ENCODE results near the gene NEXN. TPM values are rescaled to one million over a fixed set of nuclear protein-coding genes. Genes with fewer than 3 reads are reported as not detected.

The NEXN gene
- total and polyA plus RNA-seq, 2 of the 8 experiments (the other 6 are each of a cell fraction or from before 2014, with no cell fraction given), result 0.20 to 2.9 TPM

DNA sequence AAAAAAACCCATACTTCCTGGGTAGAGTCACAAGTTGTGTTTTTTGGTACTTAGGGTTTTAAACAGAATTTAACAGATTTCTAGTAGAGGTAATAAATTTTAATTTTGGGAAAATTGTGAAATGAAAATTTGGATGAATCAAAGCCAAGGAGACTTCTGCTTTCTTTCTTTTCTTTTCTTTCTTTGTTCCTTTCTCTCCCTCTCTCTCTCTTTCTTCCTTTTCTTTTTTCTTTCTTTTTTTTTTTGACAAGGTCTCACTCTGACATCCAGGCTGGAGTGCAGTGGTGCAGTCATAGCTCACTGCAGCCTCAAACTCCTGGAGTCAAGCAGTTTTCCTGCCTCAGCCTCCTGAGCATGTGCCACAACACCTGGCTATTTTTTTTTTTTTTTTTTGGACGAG, 46.9 kb upstream of the NEXN start:
- no peak overlapping the region for H4K91ac ChIP-seq (replicated peaks; ENCODE audit: insufficient read length, low read length)
- no peak overlapping the region for H2AK5ac ChIP-seq (ENCODE audit: low read depth, low read length)
- no peak overlapping the region for H2BK120ac ChIP-seq (replicated peaks; ENCODE audit: low read depth, low read length)
- H2BK12ac ChIP-seq (ENCODE audit: low read depth, low read length), result no peak overlapping the region
- no peak overlapping the region for H2BK20ac ChIP-seq (ENCODE audit: low read length)
- WGBS, 2 experiments (ENCODE audit: extremely low coverage in 1 of 2, insufficient coverage in 1 of 2, insufficient read length in 1 of 2, insufficient replicate concordance in 2 of 2, low coverage in 1 of 2, low lambda C conversion rate in 2 of 2, missing lambda C conversion rate in 1 of 2), result 57% methylated on average over 1 of the region's 1 CpG; no CpG with 5 or more reads in 1 of the 2 experiments
- H4K8ac ChIP-seq (ENCODE audit: extremely low read depth, insufficient read depth, low read length), result no peak overlapping the region
- H3K4me2 ChIP-seq (ENCODE audit: insufficient read depth in 1 of 2, low read depth in 2 of 2, low read length in 2 of 2), result no peak overlapping the region
- POLR2A ChIA-PET (ENCODE audit: partially characterized antibody), result no interaction called here
- H2AFZ ChIP-seq (ENCODE audit: low read length), result no peak overlapping the region
- no peaks in the 10 kb centered on the region for H3K79me1 ChIP-seq (ENCODE audit: low read depth, low read length)
- H3K4me1 ChIP-seq (replicated peaks in 1 of 4; ENCODE audit: control insufficient read depth in 3 of 4, insufficient read depth in 4 of 4, low read length in 3 of 4), result no peaks in the 10 kb centered on the region
- H3K9ac ChIP-seq (replicated peaks in 1 of 4; ENCODE audit: extremely low read depth in 1 of 4, low read depth in 3 of 4, low read length in 3 of 4), result no peak overlapping the region
- no peak for FAIRE-seq
- no peaks in the 10 kb centered on the region for H3K27me3 ChIP-seq (replicated peaks in 1 of 4; ENCODE audit: control insufficient read depth in 3 of 4, extremely low read depth in 1 of 4, insufficient read depth in 3 of 4, low read length in 3 of 4)
- no peak overlapping the region for H3K4ac ChIP-seq (replicated peaks; ENCODE audit: insufficient read length, low read depth, low read length)
- H3K36me3 ChIP-seq (ENCODE audit: control insufficient read depth in 2 of 4, insufficient read depth in 4 of 4, low read length in 3 of 4), result no peaks in the 10 kb centered on the region
- no peak overlapping the region for H4K5ac ChIP-seq (ENCODE audit: insufficient read length, low read depth, low read length)
- no peak overlapping the region for H3K27ac ChIP-seq (ENCODE audit: low read depth, low read length)
- CTCF ChIA-PET (ENCODE audit: partially characterized antibody), result interaction anchor here (0.6 to 1.7 kb wide), 3 partner anchors 16 to 229 kb away, joined by 4 to 5 read pairs (median 4); no protein-coding TSS in a partner anchor
- H3K79me2 ChIP-seq (ENCODE audit: control insufficient read depth in 1 of 2, insufficient read depth in 2 of 2, low read length in 2 of 2), result no peaks in the 10 kb centered on the region
- H3K14ac ChIP-seq (ENCODE audit: insufficient read length), result no peak overlapping the region
- H2BK5ac ChIP-seq (ENCODE audit: low read depth, low read length), result no peak overlapping the region
- no peak overlapping the region for H3K56ac ChIP-seq (replicated peaks; ENCODE audit: insufficient read length, low read depth, low read length)
- no peaks in the 10 kb centered on the region for H4K20me1 ChIP-seq (replicated peaks in 1 of 2; ENCODE audit: control insufficient read depth in 1 of 2, insufficient read depth in 2 of 2, low read length in 2 of 2)
- no peak overlapping the region for H3K23ac ChIP-seq (ENCODE audit: insufficient read length)
- H2BK15ac ChIP-seq (ENCODE audit: low read length), result no peak overlapping the region
- no peak for DNase-seq (ENCODE audit: low read depth in 1 of 2, low spot score in 2 of 2)
- H3K4me3 ChIP-seq (ENCODE audit: extremely low read depth in 1 of 4, insufficient read depth in 2 of 4, low read depth in 3 of 4, low read length in 4 of 4), result no peak overlapping the region
- no peaks in the 10 kb centered on the region for H3K23me2 ChIP-seq (ENCODE audit: low read depth, low read length)
- no peak overlapping the region for H3K18ac ChIP-seq (ENCODE audit: extremely low read depth, low read length)
- H3K9me3 ChIP-seq (ENCODE audit: insufficient read depth in 2 of 2, low read depth in 1 of 2, low read length in 1 of 2), result no peaks in the 10 kb centered on the region
- TF ChIP-seq SIN3A (conservative IDR thresholded peaks at IDR 0.05 in 1 of 2, IDR thresholded peaks at IDR 0.05 in 1 of 2; ENCODE audit: low read depth in 1 of 2, low read length in 2 of 2), result no peak
- TF ChIP-seq TBP (IDR thresholded peaks at IDR 0.05; ENCODE audit: low read depth, low read length), result no peak
- TF ChIP-seq RAD21 (IDR thresholded peaks at IDR 0.05 in 1 of 2, conservative IDR thresholded peaks at IDR 0.05 in 1 of 2; ENCODE audit: low read depth in 2 of 2, low read length in 2 of 2), result no peak
- TF ChIP-seq POLR2AphosphoS5 (IDR thresholded peaks at IDR 0.05; ENCODE audit: low read depth, low read length), result no peak
- no peak for TF ChIP-seq FOSL1 (IDR thresholded peaks at IDR 0.05; ENCODE audit: insufficient read depth, low read depth, low read length)
- no peak for TF ChIP-seq POU5F1 (IDR thresholded peaks at IDR 0.05; ENCODE audit: low read depth, low read length)
- TF ChIP-seq JUN (IDR thresholded peaks at IDR 0.05; ENCODE audit: low read depth, low read length), result no peak
- no peak for TF ChIP-seq RBBP5 (IDR thresholded peaks at IDR 0.05; ENCODE audit: borderline replicate concordance, low read depth, low read length)
- TF ChIP-seq ZNF274 (IDR thresholded peaks at IDR 0.05; ENCODE audit: borderline replicate concordance, extremely low read depth, low read length), result no peak
- no peak for TF ChIP-seq SIRT6 (IDR thresholded peaks at IDR 0.05; ENCODE audit: low read length)
- no peak for TF ChIP-seq CHD2 (IDR thresholded peaks at IDR 0.05; ENCODE audit: low read length)
- no peak for TF ChIP-seq SUZ12 (IDR thresholded peaks at IDR 0.05; ENCODE audit: low read length)
- no peak for TF ChIP-seq SAP30 (IDR thresholded peaks at IDR 0.05; ENCODE audit: insufficient read depth, insufficient replicate concordance, low read length)
